Measurements from ENCODE around the gene PLA2G12A. TPM values are rescaled to one million over a fixed set of nuclear protein-coding genes. Genes with fewer than 3 reads are reported as not detected.
A peak's percentile ranks its signal among the peaks of the same experiment; 100 is the strongest.

PLA2G12A gene
- total RNA-seq, 1 donor from 2014 or later: 12.6 TPM

DNA sequence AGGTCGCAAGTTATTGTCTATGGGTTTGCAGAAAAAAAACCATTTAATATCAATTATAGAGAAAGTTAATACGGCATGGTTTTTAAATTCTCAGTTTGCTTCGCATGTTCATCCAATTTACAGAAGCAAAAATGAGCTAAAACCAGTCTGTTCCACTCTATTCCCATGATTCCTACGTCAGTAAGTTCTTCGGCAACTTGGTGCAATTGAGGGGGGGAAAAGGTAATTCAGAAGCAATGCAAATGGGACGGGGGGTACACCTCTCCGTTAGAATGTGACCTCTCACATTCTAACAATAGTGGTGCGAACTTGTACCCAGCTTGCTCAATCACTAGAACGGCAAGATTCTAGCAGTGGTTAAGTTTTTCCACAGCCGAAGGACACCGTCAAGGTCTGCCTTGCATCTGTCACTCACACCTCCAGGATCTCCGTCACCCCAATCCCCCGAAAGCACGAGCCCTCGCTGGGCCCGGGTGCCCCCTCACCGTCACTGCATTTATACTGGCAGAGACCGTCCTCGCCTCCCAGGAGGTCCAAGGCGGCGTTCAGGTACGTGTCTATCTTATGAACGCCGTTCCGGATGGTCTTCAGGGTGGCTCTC is 653 bp downstream of the PLA2G12A start:
- no peak for DNase-seq (ENCODE audit: low read depth, low spot score)

DNA sequence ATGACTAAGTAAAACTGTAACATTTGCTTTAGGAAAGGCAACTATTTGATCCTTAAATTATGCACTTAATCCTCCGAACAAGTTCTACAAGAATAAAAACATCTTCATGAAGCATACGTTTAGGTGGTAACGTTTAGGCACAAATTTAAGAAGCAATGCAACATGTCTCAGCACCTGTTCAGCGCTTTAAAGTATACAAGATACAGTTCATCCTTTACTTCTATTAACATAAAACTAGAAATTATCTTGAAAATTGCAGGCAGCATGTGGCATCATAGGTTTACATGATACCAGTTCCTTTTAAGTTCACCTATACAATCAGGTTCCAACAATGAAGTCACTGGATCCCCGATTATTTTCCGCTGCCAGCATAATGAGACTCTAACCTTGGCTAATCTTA is 1.5 kb downstream of the PLA2G12A start:
- no peak for DNase-seq (ENCODE audit: low read depth, low spot score)

DNA sequence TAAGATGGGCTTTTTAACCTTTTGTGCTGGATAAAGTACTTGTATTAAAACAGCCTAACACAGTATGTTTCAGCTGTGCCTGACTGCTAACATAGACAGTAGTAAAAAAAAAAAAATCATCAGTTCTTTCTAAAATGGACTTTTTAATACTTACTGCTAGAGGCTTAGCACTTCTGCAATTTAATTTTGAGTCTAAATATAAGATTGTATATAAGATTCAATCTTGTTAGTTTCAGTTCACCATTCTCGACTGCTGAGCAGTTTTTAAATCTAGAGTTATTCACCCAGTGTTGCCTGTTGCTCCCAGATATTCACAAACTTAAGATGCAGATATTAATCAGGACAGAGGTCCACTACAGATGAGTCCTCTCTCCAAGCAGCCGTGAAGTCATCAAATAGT is 6.8 kb downstream of the PLA2G12A start:
- no peak for DNase-seq (ENCODE audit: low read depth, low spot score)

- DNase-seq (ENCODE audit: low read depth, low spot score): no peak
These were observed 7.5 kb downstream of the PLA2G12A start for GRCh38 chr4:109722357-109722756.

- no peak for DNase-seq (ENCODE audit: low read depth, low spot score)
These were observed 8.8 kb downstream of the PLA2G12A start for GRCh38 chr4:109721033-109721432.

GRCh38 chr4:109719604-109720003 is 10.3 kb downstream of the PLA2G12A start:
- DNase-seq (ENCODE audit: low read depth, low spot score): no peak

GRCh38 chr4:109718759-109719158 is 11.1 kb downstream of the PLA2G12A start:
- no peak for DNase-seq (ENCODE audit: low read depth, low spot score)

GRCh38 chr4:109713500-109713899 is 16.4 kb downstream of the PLA2G12A start:
- DNase-seq (ENCODE audit: low read depth, low spot score): no peak

- no peak for DNase-seq (ENCODE audit: low read depth, low spot score)
These were observed 20.9 kb downstream of the PLA2G12A start for GRCh38 chr4:109708990-109709389.

GRCh38 chr4:109708435-109708834 is 21.4 kb downstream of the PLA2G12A start:
- no peak for DNase-seq (ENCODE audit: low read depth, low spot score)

- DNase-seq (ENCODE audit: low read depth, low spot score): no peak
These were observed 26.1 kb downstream of the PLA2G12A start for GRCh38 chr4:109703664-109704361.

GRCh38 chr4:109702950-109703663 is 26.8 kb downstream of the PLA2G12A start, which contains the start of gene CASP6:
TSS of gene CASP6 (minus strand) at chr4:109703445. CDS start at chr4:109703395, 50 bp downstream.
- DNase-seq (ENCODE audit: low read depth, low spot score): peak; percentile 35

GRCh38 chr4:109701566-109702410 is 28.1 kb downstream of the PLA2G12A start:
- DNase-seq (ENCODE audit: low read depth, low spot score): no peak

DNA sequence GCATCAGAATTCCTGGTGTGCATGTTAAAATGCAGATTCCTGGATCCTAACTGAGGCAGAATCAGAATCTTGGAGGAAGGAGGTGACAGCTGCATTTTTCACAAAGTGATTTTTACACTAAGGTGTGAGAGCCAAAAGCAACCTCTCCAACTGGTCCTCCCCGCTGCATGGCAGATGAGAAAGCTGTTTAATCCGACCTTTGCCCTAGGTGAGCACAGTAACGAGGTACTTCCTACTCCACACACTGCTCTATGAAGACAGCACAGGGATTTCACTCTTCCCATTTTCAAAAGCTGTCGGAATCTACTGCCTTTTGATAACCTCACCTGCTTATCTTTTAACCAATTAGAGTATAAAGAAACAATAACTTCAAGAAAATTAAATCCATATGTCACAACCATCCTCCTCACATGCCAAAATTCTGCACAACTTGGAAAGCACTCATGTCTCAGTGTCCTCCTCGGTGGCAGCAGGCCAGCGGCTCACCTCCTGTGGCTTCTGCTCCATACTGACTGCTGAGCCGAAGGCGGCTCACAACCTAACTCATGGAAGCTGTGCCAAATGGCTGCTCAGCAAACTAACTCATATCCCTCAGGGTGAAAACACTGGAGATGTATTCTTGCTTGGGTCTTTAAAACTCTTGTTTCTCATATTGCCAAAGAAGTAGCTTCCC is 30.2 kb downstream of the PLA2G12A start:
- no peak for DNase-seq (ENCODE audit: low read depth, low spot score)

- no peak for DNase-seq (ENCODE audit: low read depth, low spot score)
These were observed 31.2 kb downstream of the PLA2G12A start for GRCh38 chr4:109698656-109699055.

DNA sequence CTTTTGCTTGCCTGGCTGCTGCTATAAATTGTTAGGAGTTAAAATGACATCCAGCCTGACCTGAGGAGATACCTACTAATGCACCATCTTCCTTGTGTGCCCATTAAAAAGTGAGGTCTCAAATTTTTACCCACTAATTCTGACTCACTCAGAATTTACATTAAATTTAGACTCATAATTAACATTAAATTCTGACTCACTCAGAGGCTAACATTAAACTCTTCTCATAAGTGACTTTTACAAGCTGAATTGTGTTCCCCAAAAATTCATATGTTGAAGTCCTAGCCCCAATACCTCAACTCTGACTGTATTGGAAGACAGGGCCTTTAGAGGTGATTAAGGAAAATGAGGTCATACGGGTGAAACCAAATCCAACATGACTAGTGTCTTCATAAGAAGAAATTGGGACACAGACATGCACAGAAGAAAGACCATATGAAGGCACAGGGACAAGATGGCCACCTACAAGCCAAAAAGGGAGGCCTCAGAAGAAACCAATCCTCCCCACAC is 38.4 kb downstream of the PLA2G12A start:
- no peak for DNase-seq (ENCODE audit: low read depth, low spot score)

- DNase-seq (ENCODE audit: low read depth, low spot score): no peak
These were observed 39.0 kb downstream of the PLA2G12A start for GRCh38 chr4:109690690-109691410.

GRCh38 chr4:109684727-109685126 is 45.1 kb downstream of the PLA2G12A start:
- DNase-seq (ENCODE audit: low read depth, low spot score): no peak

DNA sequence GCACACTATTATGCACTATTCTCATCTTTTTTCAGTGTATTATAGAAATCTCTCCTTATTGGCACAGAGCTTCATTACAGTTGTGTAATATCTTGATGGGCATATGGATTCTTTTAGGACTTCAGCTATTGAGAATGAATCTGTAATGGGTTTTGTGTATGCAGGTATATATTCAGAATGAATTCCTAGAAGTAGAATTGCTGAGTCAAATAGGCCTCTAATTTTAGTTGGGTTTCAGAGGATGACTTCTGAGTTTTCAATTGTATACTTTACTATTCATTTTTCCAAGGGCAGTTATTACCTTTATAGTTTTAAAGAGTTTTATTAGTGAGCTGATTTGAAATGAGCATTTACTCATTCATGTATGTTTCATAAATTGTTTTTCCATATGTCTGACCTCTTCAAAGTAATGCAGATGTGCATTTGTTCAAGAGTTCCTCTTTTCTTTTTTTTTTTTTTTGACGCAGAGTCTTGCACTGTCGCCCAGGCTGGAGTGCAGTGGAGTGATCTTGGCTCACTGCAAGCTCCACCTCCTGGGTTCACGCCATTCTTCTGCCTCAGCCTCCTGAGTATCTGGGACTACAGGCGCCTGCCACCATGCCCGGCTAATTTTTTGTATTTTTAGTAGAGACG is 46.1 kb downstream of the PLA2G12A start:
- no peak for DNase-seq (ENCODE audit: low read depth, low spot score)

DNA sequence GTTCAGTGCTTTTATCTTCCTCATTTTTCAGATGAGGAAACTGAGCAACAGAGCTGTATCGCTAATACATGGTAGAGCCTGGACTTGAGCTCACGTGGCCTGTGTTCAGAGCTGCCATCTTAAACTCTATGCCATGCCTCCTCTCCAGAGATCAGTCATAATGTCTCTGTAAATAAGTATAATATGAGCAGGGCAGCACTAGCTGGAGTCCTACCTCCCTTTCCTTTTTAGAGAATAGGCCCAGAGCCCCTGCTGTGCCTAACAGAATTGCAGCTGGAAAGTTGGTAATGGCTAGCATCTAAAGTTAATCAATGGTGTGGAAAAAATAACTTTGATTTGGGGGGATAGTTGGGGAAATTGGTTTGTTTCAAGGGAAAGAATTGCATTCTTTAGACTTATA is 47.0 kb downstream of the PLA2G12A start:
- DNase-seq (ENCODE audit: low read depth, low spot score): no peak
